IMR-90 (cell line): Measurements from ENCODE around the gene RNF38. TPM values are rescaled to one million over a fixed set of nuclear protein-coding genes. Genes with fewer than 3 reads are reported as not detected.

ENCODE experiments used
- ATAC-seq: fragments of 200-7000 bp; cut with Tn5 transposase; 2 replicates; pipeline ENCODE4 v1.9.1; 2020; ENCODE audit warnings: low read depth, mild to moderate bottlenecking, moderate library complexity
- BruUV-seq: library from RNA; stranded (reverse); fragments of 400-500 nt; replicated peaks from 2 replicates; lab custom pipeline; 2021; lab: Mats Ljungman, UMichigan
- CTCF ChIA-PET: fragments of 300-600 bp; formaldehyde crosslinking; extraction: SDS; loops from one replicate; lab custom pipeline; 2021; ENCODE audit warnings: antibody characterized with exemption; lab: Yijun Ruan, JAX
- POLR2A ChIA-PET: fragments of 300-600 bp; sonication (Branson Sonifier 250); formaldehyde crosslinking; loops from one replicate; lab custom pipeline; 2022; ENCODE audit warnings: antibody characterized with exemption; ENCODE audit not compliant: unreplicated experiment; lab: Charles Lee
- DNase-seq: peaks from one replicate; pipeline ENCODE4 v3.0.0; 2013
- H2AFZ ChIP-seq: replicated peaks from 2 replicates; pipeline ENCODE3; 2013; ENCODE audit warnings: low read length, mild to moderate bottlenecking; ENCODE audit not compliant: poor library complexity
- H2AK5ac ChIP-seq: 2 replicates; pipeline ENCODE4 v1.6.1; 2013; ENCODE audit warnings: low read depth, low read length, inconsistent platforms
- H2AK9ac ChIP-seq: replicated peaks from 2 replicates; pipeline ENCODE3; 2013; ENCODE audit warnings: mild to moderate bottlenecking, low read depth, low read length, moderate library complexity; ENCODE audit not compliant: poor library complexity
- H2BK120ac ChIP-seq: 2 replicates; pipeline ENCODE4 v1.6.1; 2013; ENCODE audit warnings: low read depth, low read length, inconsistent platforms
- H2BK15ac ChIP-seq: 3 replicates; pipeline ENCODE4 v1.6.1; 2013; ENCODE audit warnings: low read depth, low read length, inconsistent platforms
- H2BK20ac ChIP-seq: 2 replicates; pipeline ENCODE4 v1.6.1; 2013; ENCODE audit warnings: low read depth, mild to moderate bottlenecking, inconsistent platforms, low read length, moderate library complexity
- H2BK5ac ChIP-seq: 2 replicates; pipeline ENCODE4 v1.6.1; 2013; ENCODE audit warnings: mild to moderate bottlenecking, low read depth, low read length, inconsistent platforms; ENCODE audit not compliant: poor library complexity, severe bottlenecking
- H3K14ac ChIP-seq: replicated peaks from 2 replicates; pipeline ENCODE4 v1.6.1; 2013; ENCODE audit warnings: low read depth, low read length, inconsistent platforms
- H3K18ac ChIP-seq: 2 replicates; pipeline ENCODE4 v1.6.1; 2013; ENCODE audit warnings: low read depth, low read length, control low read depth
- H3K23ac ChIP-seq: 2 replicates; pipeline ENCODE4 v1.6.1; 2013; ENCODE audit warnings: low read depth, low read length, inconsistent platforms
- H3K27ac ChIP-seq: 2 replicates; pipeline ENCODE4 v1.5.1; 2013; ENCODE audit warnings: mild to moderate bottlenecking, control low read depth, low read length; ENCODE audit not compliant: insufficient read depth
- H3K27me3 ChIP-seq: 2 replicates; pipeline ENCODE4 v1.6.1; 2013; ENCODE audit warnings: low read length; ENCODE audit not compliant: control insufficient read depth, insufficient read depth
- H3K36me3 ChIP-seq: 2 replicates; pipeline ENCODE4 v1.6.1; 2013; ENCODE audit warnings: low read length, mixed read lengths; ENCODE audit not compliant: control insufficient read depth, insufficient read depth
- H3K4ac ChIP-seq: 2 replicates; pipeline ENCODE4 v1.6.1; 2013; ENCODE audit warnings: low read depth, low read length, inconsistent platforms
- H3K4me1 ChIP-seq: 2 replicates; pipeline ENCODE4 v1.6.1; 2013; ENCODE audit warnings: low read length, mixed read lengths; ENCODE audit not compliant: control insufficient read depth, insufficient read depth
- H3K4me2 ChIP-seq: 2 replicates; pipeline ENCODE4 v1.6.1; 2013; ENCODE audit warnings: low read depth, mild to moderate bottlenecking, control low read depth, low read length, moderate library complexity
- H3K4me3 ChIP-seq: 2 replicates; pipeline ENCODE4 v1.5.1; 2013; ENCODE audit warnings: low read depth, mild to moderate bottlenecking, control low read depth, low read length, moderate library complexity; ENCODE audit not compliant: insufficient read depth
- H3K56ac ChIP-seq: 2 replicates; pipeline ENCODE4 v1.6.1; 2013; ENCODE audit warnings: low read length, inconsistent platforms; ENCODE audit not compliant: insufficient read depth; ENCODE audit errors: extremely low read depth
- H3K79me1 ChIP-seq, 2 experiments: 2 replicates each; pipeline ENCODE4 v1.6.1; 2013; ENCODE audit warnings: low read length in 2 of 2, inconsistent platforms in 1 of 2, low read depth in 1 of 2
- H3K9ac ChIP-seq: 2 replicates; pipeline ENCODE4 v1.6.1; 2013; ENCODE audit warnings: low read depth, low read length, control low read depth
- H3K9me1 ChIP-seq: 2 replicates; pipeline ENCODE4 v1.6.1; 2013; ENCODE audit warnings: low read length, inconsistent platforms; ENCODE audit not compliant: insufficient read depth
- H3K9me3 ChIP-seq: 2 replicates; pipeline ENCODE4 v1.6.1; 2013; ENCODE audit warnings: low read length; ENCODE audit not compliant: control insufficient read depth, insufficient read depth
- H4K20me1 ChIP-seq: 2 replicates; pipeline ENCODE4 v1.6.1; 2013; ENCODE audit warnings: low read length, inconsistent platforms; ENCODE audit not compliant: insufficient read depth
- H4K5ac ChIP-seq: 2 replicates; pipeline ENCODE4 v1.6.1; 2013; ENCODE audit warnings: mild to moderate bottlenecking, low read depth, low read length, control low read depth
- H4K8ac ChIP-seq, 2 experiments: 2 replicates each; pipeline ENCODE4 v1.6.1; 2013; ENCODE audit warnings: low read depth in 2 of 2, low read length in 2 of 2, control low read depth in 1 of 2, inconsistent platforms in 1 of 2
- H4K91ac ChIP-seq: 2 replicates; pipeline ENCODE4 v1.6.1; 2013; ENCODE audit warnings: low read depth, low read length, inconsistent platforms; ENCODE audit not compliant: insufficient read depth
- BHLHE40 ChIP-seq: fragments of 150-350 bp; IDR thresholded peaks from 2 replicates; pipeline ENCODE4 v1.6.1; 2016; ENCODE audit warnings: mild to moderate bottlenecking, low read depth, low read length
- CEBPB ChIP-seq: IDR thresholded peaks from 2 replicates; pipeline ENCODE4 v1.6.1; 2012; ENCODE audit warnings: low read depth, low read length, improper control_type of control experiment
- CHD1 ChIP-seq: IDR thresholded peaks from 2 replicates; pipeline ENCODE4 v1.6.1; 2012; ENCODE audit warnings: low read depth, low read length, improper control_type of control experiment
- FOS ChIP-seq: fragments of 150-350 bp; IDR thresholded peaks from 2 replicates; pipeline ENCODE4 v1.6.1; 2016; ENCODE audit warnings: low read depth, low read length
- MAFK ChIP-seq: IDR thresholded peaks from 2 replicates; pipeline ENCODE4 v1.6.1; 2012; ENCODE audit warnings: low read depth, low read length, improper control_type of control experiment
- MAZ ChIP-seq: IDR thresholded peaks from 2 replicates; pipeline ENCODE4 v1.6.1; 2012; ENCODE audit warnings: low read depth, mild to moderate bottlenecking, low read length, improper control_type of control experiment, moderate library complexity, borderline replicate concordance
- MXI1 ChIP-seq: IDR thresholded peaks from 2 replicates; pipeline ENCODE4 v1.6.1; 2012; ENCODE audit warnings: low read depth, mild to moderate bottlenecking, low read length, moderate library complexity, borderline replicate concordance
- NFE2L2 ChIP-seq: fragments of 150-350 bp; IDR thresholded peaks from 2 replicates; pipeline ENCODE4 v1.6.1; 2016; ENCODE audit warnings: low read depth, mild to moderate bottlenecking, low read length
- POLR2A ChIP-seq: IDR thresholded peaks from 2 replicates; pipeline ENCODE4 v1.6.1; 2012; ENCODE audit warnings: mild to moderate bottlenecking, low read depth, low read length
- RAD21 ChIP-seq: IDR thresholded peaks from 2 replicates; pipeline ENCODE4 v1.6.1; 2012; ENCODE audit warnings: low read length, improper control_type of control experiment
- RCOR1 ChIP-seq: IDR thresholded peaks from 2 replicates; pipeline ENCODE4 v1.6.1; 2012; ENCODE audit warnings: mild to moderate bottlenecking, low read length, improper control_type of control experiment; ENCODE audit not compliant: insufficient replicate concordance
- RFX5 ChIP-seq: IDR thresholded peaks from 2 replicates; pipeline ENCODE4 v1.8.0; 2012; ENCODE audit warnings: low read depth, mild to moderate bottlenecking, low read length, moderate library complexity
- SMC3 ChIP-seq: fragments of 150-350 bp; IDR thresholded peaks from 2 replicates; pipeline ENCODE4 v1.6.1; 2016; ENCODE audit warnings: low read depth, mild to moderate bottlenecking, antibody characterized with exemption, low read length, moderate library complexity
- WGBS, 2 experiments: methylation state at CpG; one replicate each; pipeline versions ENCODE4 v1.1.5 to v1.1.7; 2013; ENCODE audit warnings: missing lambda C conversion rate in 2 of 2; ENCODE audit not compliant: insufficient read length in 1 of 2; ENCODE audit errors: extremely low coverage in 2 of 2; 5-methylcytosine and 5-hydroxymethylcytosine counted together
- dilution Hi-C: fragments of 300-500 bp; cut with HindIII; formaldehyde crosslinking; loops from one replicate; pipeline ENCODE4 v1.14.3; 2018; ENCODE audit warnings: low sequenced_read_pairs; ENCODE audit not compliant: unreplicated experiment
- in situ Hi-C: fragments of 300-500 bp; cut with MboI; formaldehyde crosslinking; loops from 3 replicates; pipeline ENCODE4 v1.14.3; 2019; ENCODE audit warnings: low sequenced_read_pairs, inconsistent platforms, mixed read lengths
- intact Hi-C: fragments of 100-400 bp; cut with micrococcal nuclease; formaldehyde crosslinking; loops from 2 replicates; pipeline ENCODE4 v1.10.0; 2022
- polyA plus RNA-seq, 3 experiments: library from polyadenylated mRNA; depleted of rRNA; stranded (reverse); fragments of >200 nt; gene quantifications; 2 replicates each; pipeline ENCODE4 v1.2.3, GENCODE V29; 2012; ENCODE audit warnings: low replicate concordance in 1 of 3
- total RNA-seq: library from RNA; depleted of rRNA; stranded (reverse); fragments of >200 nt; gene quantifications from 2 replicates; pipeline ENCODE4 v1.2.3, GENCODE V29; 2012
- TF ChIP-seq, protein P1 (sequence below): conservative IDR thresholded peaks from 2 replicates; pipeline ENCODE4 v1.5.1; 2012; ENCODE audit warnings: mild to moderate bottlenecking, low read depth, low read length, improper control_type of control experiment
- TF ChIP-seq, protein P2 (sequence below): fragments of 150-350 bp; IDR thresholded peaks from 2 replicates; pipeline ENCODE4 v1.6.1; 2016; ENCODE audit warnings: low read depth, mild to moderate bottlenecking, low read length, moderate library complexity, borderline replicate concordance
- TF ChIP-seq, protein P3 (sequence below): fragments of 150-350 bp; IDR thresholded peaks from 2 replicates; pipeline ENCODE4 v1.6.1; 2017; ENCODE audit warnings: mild to moderate bottlenecking, antibody characterized with exemption, low read length, low read depth

The RNF38 gene
- total and polyA plus RNA-seq, 2 of the 4 experiments (the other 2 are of a cell fraction) = 8.8 to 11.2 TPM

DNA sequence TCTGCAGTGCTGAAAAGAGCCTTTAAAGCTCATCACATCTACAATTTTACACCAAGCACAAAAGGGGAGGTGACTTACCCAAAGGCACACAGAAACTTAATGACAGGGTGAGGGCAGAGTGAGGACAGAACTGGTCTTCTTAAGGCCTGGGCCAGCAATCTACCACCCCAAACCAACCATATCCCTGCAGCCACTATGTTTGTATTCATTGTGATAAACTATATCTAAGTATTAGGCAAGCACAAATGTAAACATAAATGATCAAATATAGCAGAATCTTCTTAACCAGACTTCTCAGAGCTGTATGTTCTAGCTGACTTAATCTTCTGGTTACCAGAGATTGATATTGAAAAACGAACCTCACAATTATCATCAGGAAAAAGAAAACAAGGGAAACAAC lies 47.9 kb upstream of the RNF38 start:
- no peak overlapping the region for H3K14ac ChIP-seq
- H3K4me1 ChIP-seq = peaks cover 2% of the 10 kb centered on the region; the same call in 1 of the 2 replicates
- TF ChIP-seq RAD21 = no peak
- TF ChIP-seq MXI1 = no peak
- no peak for TF ChIP-seq NFE2L2
- TF ChIP-seq MAZ = no peak
- no peak for TF ChIP-seq SMC3
- TF ChIP-seq, protein P1, sequence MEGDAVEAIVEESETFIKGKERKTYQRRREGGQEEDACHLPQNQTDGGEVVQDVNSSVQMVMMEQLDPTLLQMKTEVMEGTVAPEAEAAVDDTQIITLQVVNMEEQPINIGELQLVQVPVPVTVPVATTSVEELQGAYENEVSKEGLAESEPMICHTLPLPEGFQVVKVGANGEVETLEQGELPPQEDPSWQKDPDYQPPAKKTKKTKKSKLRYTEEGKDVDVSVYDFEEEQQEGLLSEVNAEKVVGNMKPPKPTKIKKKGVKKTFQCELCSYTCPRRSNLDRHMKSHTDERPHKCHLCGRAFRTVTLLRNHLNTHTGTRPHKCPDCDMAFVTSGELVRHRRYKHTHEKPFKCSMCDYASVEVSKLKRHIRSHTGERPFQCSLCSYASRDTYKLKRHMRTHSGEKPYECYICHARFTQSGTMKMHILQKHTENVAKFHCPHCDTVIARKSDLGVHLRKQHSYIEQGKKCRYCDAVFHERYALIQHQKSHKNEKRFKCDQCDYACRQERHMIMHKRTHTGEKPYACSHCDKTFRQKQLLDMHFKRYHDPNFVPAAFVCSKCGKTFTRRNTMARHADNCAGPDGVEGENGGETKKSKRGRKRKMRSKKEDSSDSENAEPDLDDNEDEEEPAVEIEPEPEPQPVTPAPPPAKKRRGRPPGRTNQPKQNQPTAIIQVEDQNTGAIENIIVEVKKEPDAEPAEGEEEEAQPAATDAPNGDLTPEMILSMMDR = no peak
- no peak for TF ChIP-seq RCOR1
- TF ChIP-seq FOS = no peak
- no peak for TF ChIP-seq POLR2A
- TF ChIP-seq BHLHE40 = no peak
- TF ChIP-seq, protein P2, sequence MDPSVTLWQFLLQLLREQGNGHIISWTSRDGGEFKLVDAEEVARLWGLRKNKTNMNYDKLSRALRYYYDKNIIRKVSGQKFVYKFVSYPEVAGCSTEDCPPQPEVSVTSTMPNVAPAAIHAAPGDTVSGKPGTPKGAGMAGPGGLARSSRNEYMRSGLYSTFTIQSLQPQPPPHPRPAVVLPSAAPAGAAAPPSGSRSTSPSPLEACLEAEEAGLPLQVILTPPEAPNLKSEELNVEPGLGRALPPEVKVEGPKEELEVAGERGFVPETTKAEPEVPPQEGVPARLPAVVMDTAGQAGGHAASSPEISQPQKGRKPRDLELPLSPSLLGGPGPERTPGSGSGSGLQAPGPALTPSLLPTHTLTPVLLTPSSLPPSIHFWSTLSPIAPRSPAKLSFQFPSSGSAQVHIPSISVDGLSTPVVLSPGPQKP = no peak
- TF ChIP-seq MAFK = no peak
- TF ChIP-seq CEBPB = no peak
- TF ChIP-seq CHD1 = no peak
- TF ChIP-seq RFX5 = no peak
- TF ChIP-seq, protein P3, sequence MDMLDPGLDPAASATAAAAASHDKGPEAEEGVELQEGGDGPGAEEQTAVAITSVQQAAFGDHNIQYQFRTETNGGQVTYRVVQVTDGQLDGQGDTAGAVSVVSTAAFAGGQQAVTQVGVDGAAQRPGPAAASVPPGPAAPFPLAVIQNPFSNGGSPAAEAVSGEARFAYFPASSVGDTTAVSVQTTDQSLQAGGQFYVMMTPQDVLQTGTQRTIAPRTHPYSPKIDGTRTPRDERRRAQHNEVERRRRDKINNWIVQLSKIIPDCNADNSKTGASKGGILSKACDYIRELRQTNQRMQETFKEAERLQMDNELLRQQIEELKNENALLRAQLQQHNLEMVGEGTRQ = no peak
- H4K91ac ChIP-seq = no peak overlapping the region
- H3K9ac ChIP-seq = no peak overlapping the region
- H2AFZ ChIP-seq = no peak overlapping the region
- no peak overlapping the region for H3K27ac ChIP-seq
- H2BK120ac ChIP-seq = no peak overlapping the region
- no peak overlapping the region for H4K5ac ChIP-seq
- H3K9me1 ChIP-seq = no peaks in the 10 kb centered on the region
- H2BK15ac ChIP-seq = no peak overlapping the region
- H4K20me1 ChIP-seq = peaks cover 20% of the 10 kb centered on the region; the same call in 1 of the 2 replicates
- no TSS peak for BruUV-seq
- no peak overlapping the region for H4K8ac ChIP-seq
- H2AK5ac ChIP-seq = no peak overlapping the region
- H3K18ac ChIP-seq = no peak overlapping the region
- intact Hi-C loops (no loop called here), in situ Hi-C loops (loop anchor here (5.0 kb wide), 1 partner anchor 41 kb away; no protein-coding TSS in a partner anchor), dilution Hi-C loops (no loop called here)
- H3K9me3 ChIP-seq = no peaks in the 10 kb centered on the region
- DNase-seq (no peak), ATAC-seq (peak; percentile 71)
- no peak overlapping the region for H3K56ac ChIP-seq
- POLR2A ChIA-PET = no interaction called here
- no peak overlapping the region for H3K4me3 ChIP-seq
- H2AK9ac ChIP-seq = no peak overlapping the region
- no CpG with 5 or more reads among the region's 1 CpG for WGBS, 2 experiments
- CTCF ChIA-PET = interaction anchor here (1.9 kb wide), 1 partner anchor 41 kb away, joined by 14 read pairs; no protein-coding TSS in a partner anchor
- H3K23ac ChIP-seq = no peak overlapping the region
- H3K79me1 ChIP-seq = peaks cover 16 to 42% of the 10 kb centered on the region in 2 experiments; a peak in 3 of 4 replicates
- no peak overlapping the region for H2BK20ac ChIP-seq
- H3K4ac ChIP-seq = no peak overlapping the region
- H3K36me3 ChIP-seq = no peaks in the 10 kb centered on the region
- H3K4me2 ChIP-seq = no peak overlapping the region; the same call in 1 of the 2 replicates
- no peak overlapping the region for H2BK5ac ChIP-seq
- H3K27me3 ChIP-seq = no peaks in the 10 kb centered on the region
